Large intestine (tissue), 3 donors: Measurements from ENCODE around the gene LAMP1. TPM values are rescaled to one million over a fixed set of nuclear protein-coding genes. Genes with fewer than 3 reads are reported as not detected.

Source experiments
- DNase-seq, 2 donors: peaks; one replicate each; pipeline versions ENCODE4 v3.0.0 to v3.0.0-alpha.2; 2013
- H3K27ac ChIP-seq: one replicate; pipeline ENCODE4 v1.5.1; 2013; ENCODE audit warnings: low read length
- H3K27me3 ChIP-seq: 2 replicates; pipeline ENCODE4 v1.6.1; 2013; ENCODE audit warnings: low read length; ENCODE audit not compliant: control insufficient read depth, insufficient read depth
- H3K36me3 ChIP-seq: 2 replicates; pipeline ENCODE4 v1.6.1; 2013; ENCODE audit warnings: low read length; ENCODE audit not compliant: control insufficient read depth, insufficient read depth
- H3K4me1 ChIP-seq: one replicate; pipeline ENCODE4 v1.6.1; 2013; ENCODE audit warnings: low read length; ENCODE audit not compliant: control insufficient read depth, insufficient read depth
- H3K4me3 ChIP-seq: one replicate; pipeline ENCODE4 v1.5.1; 2013; ENCODE audit warnings: low read length
- H3K9me3 ChIP-seq: one replicate; pipeline ENCODE4 v1.6.1; 2013; ENCODE audit warnings: mild to moderate bottlenecking, low read depth, low read length, moderate library complexity; ENCODE audit not compliant: control insufficient read depth
- WGBS: methylation state at CpG from one replicate; pipeline ENCODE4 v1.1.5; 2013; ENCODE audit warnings: low lambda C conversion rate; ENCODE audit not compliant: insufficient coverage; 5-methylcytosine and 5-hydroxymethylcytosine counted together
- polyA plus RNA-seq: library from polyadenylated mRNA; unstranded; fragments of 120-200 nt; gene quantifications from one replicate; pipeline ENCODE4 v1.2.1, GENCODE V29; 2013

LAMP1 gene
- polyA plus RNA-seq, 1 donor: 215 TPM

DNA sequence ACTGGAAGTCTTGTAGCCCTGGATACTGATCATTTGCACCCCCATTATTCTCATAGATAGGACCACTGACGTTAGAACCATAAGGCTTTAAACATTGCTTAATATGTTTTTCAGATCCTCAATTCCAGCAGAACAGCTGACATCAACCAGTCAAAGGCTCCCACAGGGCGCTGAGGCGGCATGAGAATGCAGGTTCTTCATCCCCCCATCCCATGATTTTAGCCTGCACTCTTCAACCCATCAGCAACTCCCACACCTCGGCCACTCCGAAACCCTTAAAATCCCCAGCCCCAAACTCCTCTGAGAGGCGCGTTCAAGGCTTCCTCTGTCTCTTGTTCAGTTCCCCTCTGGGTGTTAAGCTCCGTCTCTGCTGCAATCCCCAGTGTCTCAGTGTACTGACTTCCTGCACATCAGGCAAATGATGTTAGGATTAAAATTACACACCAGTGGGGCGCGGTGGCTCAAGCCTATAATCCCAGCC, 24.3 kb upstream of the LAMP1 start:
- peaks cover 3% of the 10 kb centered on the region for H3K36me3 ChIP-seq
- 60% methylated on average over 1 of the region's 10 CpGs for WGBS
- H3K4me3 ChIP-seq: no peak overlapping the region
- DNase-seq: no peak
- no peaks in the 10 kb centered on the region for H3K9me3 ChIP-seq
- no peaks in the 10 kb centered on the region for H3K27me3 ChIP-seq
- no peaks in the 10 kb centered on the region for H3K4me1 ChIP-seq
- H3K27ac ChIP-seq: no peak overlapping the region

- Histone ChIP-seq H3K9me3 (no peaks in the 10 kb centered on the region), H3K27ac (no peak overlapping the region), H3K36me3 (peaks cover 3% of the 10 kb centered on the region), H3K27me3 (no peaks in the 10 kb centered on the region), H3K4me1 (no peaks in the 10 kb centered on the region), H3K4me3 (no peak overlapping the region)
- no CpG with 5 or more reads among the region's 6 CpGs for WGBS
- no peak for DNase-seq
Measured at GRCh38 chr13:113273321-113273720, 23.7 kb upstream of the LAMP1 start.

GRCh38 chr13:113273851-113274590, 23.0 kb upstream of the LAMP1 start:
- no peaks in the 10 kb centered on the region for H3K4me1 ChIP-seq
- peaks cover 3% of the 10 kb centered on the region for H3K36me3 ChIP-seq
- no peak overlapping the region for H3K4me3 ChIP-seq
- no CpG with 5 or more reads among the region's 15 CpGs for WGBS
- peak in 1 of 2 donors; percentile 8 for DNase-seq
- H3K9me3 ChIP-seq: no peaks in the 10 kb centered on the region
- H3K27me3 ChIP-seq: no peaks in the 10 kb centered on the region
- no peak overlapping the region for H3K27ac ChIP-seq

DNA sequence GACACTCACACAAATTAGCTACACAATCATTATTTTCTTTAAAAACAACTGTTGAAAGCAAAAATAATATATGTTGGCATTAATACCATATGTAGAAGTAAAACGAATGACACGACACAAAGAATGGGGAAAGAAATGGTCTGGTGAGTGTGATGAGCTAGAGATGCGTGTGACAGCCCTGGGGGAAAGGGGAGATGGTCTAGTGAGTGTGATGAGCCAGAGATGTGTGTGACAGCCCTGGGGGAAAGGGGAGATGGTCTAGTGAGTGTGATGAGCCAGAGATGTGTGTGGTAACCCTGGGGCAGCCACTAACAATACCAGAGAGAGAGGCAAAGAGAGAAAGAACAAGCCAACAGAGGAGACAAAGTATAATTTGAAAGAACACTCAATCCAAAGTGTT, 22.3 kb upstream of the LAMP1 start:
- H3K36me3 ChIP-seq: peaks cover 3% of the 10 kb centered on the region
- H3K4me3 ChIP-seq: no peak overlapping the region
- no peaks in the 10 kb centered on the region for H3K27me3 ChIP-seq
- WGBS: 92% methylated on average over 3 of the region's 3 CpGs
- H3K9me3 ChIP-seq: no peaks in the 10 kb centered on the region
- no peak overlapping the region for H3K27ac ChIP-seq
- no peaks in the 10 kb centered on the region for H3K4me1 ChIP-seq
- no peak for DNase-seq

- H3K9me3 ChIP-seq: no peaks in the 10 kb centered on the region
- H3K27me3 ChIP-seq: no peaks in the 10 kb centered on the region
- H3K36me3 ChIP-seq: peaks cover 3% of the 10 kb centered on the region
- no peak overlapping the region for H3K4me3 ChIP-seq
- peak; percentile 31 to 67 for DNase-seq
- H3K27ac ChIP-seq: no peak overlapping the region
- H3K4me1 ChIP-seq: no peaks in the 10 kb centered on the region
- no CpG with 5 or more reads among the region's 3 CpGs for WGBS
Measured at GRCh38 chr13:113275387-113275786, 21.7 kb upstream of the LAMP1 start.

DNA sequence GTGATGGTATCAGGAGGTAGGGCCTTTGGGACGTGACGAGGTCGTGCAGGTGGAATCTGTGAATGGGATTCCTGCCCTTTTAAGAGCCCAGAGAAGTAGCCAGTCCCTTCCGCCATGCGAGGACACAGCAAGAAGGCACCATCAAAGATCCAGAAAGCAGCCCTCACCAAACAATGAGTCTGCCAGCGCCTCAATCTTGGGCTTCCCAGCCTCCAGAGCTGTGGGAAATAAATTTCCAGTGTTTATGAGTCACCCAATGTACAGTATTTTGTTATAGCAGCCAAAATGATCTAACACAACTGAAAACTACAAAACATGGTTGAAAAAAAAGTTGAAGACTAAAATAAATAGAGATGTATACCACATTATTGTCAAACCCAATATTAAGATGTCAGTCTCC, 16.9 kb upstream of the LAMP1 start:
- no peak overlapping the region for H3K4me3 ChIP-seq
- no peak overlapping the region for H3K27ac ChIP-seq
- H3K27me3 ChIP-seq: no peaks in the 10 kb centered on the region
- no peaks in the 10 kb centered on the region for H3K9me3 ChIP-seq
- no CpG with 5 or more reads among the region's 6 CpGs for WGBS
- DNase-seq: no peak
- no peaks in the 10 kb centered on the region for H3K4me1 ChIP-seq
- H3K36me3 ChIP-seq: no peaks in the 10 kb centered on the region

- no peak for DNase-seq
- WGBS: 90% methylated on average over 2 of the region's 8 CpGs
Measured at GRCh38 chr13:113283904-113284303, 13.1 kb upstream of the LAMP1 start.

DNA sequence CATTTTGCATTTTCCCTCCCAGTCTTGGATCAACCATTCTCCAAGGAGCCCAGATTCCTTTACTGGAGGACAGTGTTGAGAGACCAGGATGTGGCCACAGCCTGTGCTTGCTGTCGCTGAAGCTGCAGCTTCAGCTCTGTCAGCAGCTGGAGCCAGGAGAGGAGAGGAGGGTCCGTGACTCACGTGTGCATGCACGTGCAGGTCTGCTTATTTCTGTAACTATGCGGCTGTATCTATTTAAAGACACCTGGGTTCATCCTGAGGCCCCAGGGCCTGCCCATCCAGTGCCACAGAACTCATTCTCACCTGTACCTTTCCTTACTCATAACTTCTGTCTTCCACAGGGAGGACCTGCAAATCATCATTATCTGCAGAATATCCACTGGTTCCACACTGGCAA, 8.2 kb upstream of the LAMP1 start:
- no peak for DNase-seq
- WGBS: no CpG with 5 or more reads among the region's 5 CpGs
- H3K9me3 ChIP-seq: peaks cover 3% of the 10 kb centered on the region

More at GRCh38 chr13:113283904-113284303, 13.1 kb upstream of the LAMP1 start:
- Histone ChIP-seq H3K4me3 (no peak overlapping the region), H3K9me3 (peaks cover 3% of the 10 kb centered on the region), H3K27ac (no peak overlapping the region), H3K36me3 (no peaks in the 10 kb centered on the region), H3K27me3 (no peaks in the 10 kb centered on the region), H3K4me1 (no peaks in the 10 kb centered on the region)

GRCh38 chr13:113291129-113291528, 5.9 kb upstream of the LAMP1 start:
- DNase-seq: no peak
- H3K27ac ChIP-seq: no peak overlapping the region
- no peaks in the 10 kb centered on the region for H3K36me3 ChIP-seq
- no peak overlapping the region for H3K4me3 ChIP-seq
- WGBS: no CpG with 5 or more reads among the region's 2 CpGs
- peaks cover 9% of the 10 kb centered on the region for H3K27me3 ChIP-seq
- peaks cover 3% of the 10 kb centered on the region for H3K9me3 ChIP-seq
- peaks cover 7% of the 10 kb centered on the region for H3K4me1 ChIP-seq

More for the DNA sequence above, 8.2 kb upstream of the LAMP1 start:
- Histone ChIP-seq H3K4me1 (peaks cover 4% of the 10 kb centered on the region), H3K27me3 (peaks cover 9% of the 10 kb centered on the region), H3K4me3 (no peak overlapping the region), H3K36me3 (no peaks in the 10 kb centered on the region), H3K27ac (no peak overlapping the region)

DNA sequence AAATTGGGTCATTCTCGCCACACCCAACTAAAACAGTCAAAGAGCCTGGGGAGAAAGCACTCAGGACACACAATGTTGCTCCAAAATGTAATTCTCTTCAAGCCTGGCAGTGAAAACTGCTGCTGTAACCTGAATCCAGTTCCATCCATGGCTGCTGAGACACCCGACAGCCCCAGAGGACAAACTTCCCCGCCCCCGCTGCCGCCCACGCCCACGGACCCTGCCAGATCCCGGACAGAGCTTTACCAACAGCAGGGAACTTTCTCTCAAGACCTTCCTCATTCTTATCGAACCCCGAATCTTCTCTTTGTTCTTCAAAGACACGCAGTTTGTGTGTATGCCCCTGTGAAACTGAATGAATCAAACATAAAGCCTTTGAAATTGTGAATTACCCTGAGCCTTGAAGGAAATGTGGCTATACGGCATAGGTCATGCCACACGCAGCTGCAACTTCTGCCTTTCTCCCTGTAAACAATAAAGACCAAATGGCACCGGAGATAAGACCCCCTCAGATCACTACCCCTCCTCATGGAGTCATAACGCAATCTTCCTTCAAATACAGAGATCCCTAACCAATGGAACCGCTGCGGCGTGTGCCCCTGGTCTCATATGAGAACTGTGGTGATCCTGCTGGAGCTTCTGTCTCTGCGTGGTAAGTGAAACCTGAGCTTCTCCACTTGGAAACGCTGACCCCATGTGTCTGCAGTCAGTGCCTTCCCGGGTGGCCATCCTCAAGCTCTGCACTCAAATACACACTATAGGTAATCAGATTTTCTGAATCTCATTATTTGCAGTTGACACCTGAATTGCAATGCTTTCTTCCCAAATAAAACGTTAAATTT, 4.8 kb upstream of the LAMP1 start:
- no peak for DNase-seq
- H3K27me3 ChIP-seq: peaks cover 9% of the 10 kb centered on the region

More for the DNA sequence above, 4.8 kb upstream of the LAMP1 start:
- H3K27ac ChIP-seq: no peak overlapping the region
- WGBS: 50% methylated on average over 1 of the region's 22 CpGs
- H3K36me3 ChIP-seq: no peaks in the 10 kb centered on the region
- H3K9me3 ChIP-seq: peaks cover 6% of the 10 kb centered on the region
- peaks cover 7% of the 10 kb centered on the region for H3K4me1 ChIP-seq
- no peak overlapping the region for H3K4me3 ChIP-seq
